A549 (cell line): ENCODE results near the gene MELK. TPM values are rescaled to one million over a fixed set of nuclear protein-coding genes. Genes with fewer than 3 reads are reported as not detected.

Source experiments
- ATAC-seq, 2 experiments: fragments of 200-7000 bp in 1 of 2; fragments of >200 bp in 1 of 2; cut with Nextera tagmentation in 1 of 2; cut with Tn5 transposase in 1 of 2; 3 replicates each; pipeline versions ENCODE4 v1.8.0 to v1.9.1; 2018 to 2020; ENCODE audit warnings: mild to moderate bottlenecking in 1 of 2, moderate library complexity in 1 of 2
- CTCF ChIA-PET: fragments of 300-600 bp; sonication (Branson Sonifier 250); formaldehyde crosslinking; extraction: SDS; loops from one replicate; lab custom pipeline; 2021; ENCODE audit warnings: antibody characterized with exemption, inconsistent platforms; lab: Yijun Ruan, JAX
- POLR2A ChIA-PET: fragments of 350-600 bp; formaldehyde crosslinking; extraction: SDS; loops from one replicate; lab custom pipeline; 2021; ENCODE audit warnings: antibody characterized with exemption, inconsistent platforms; lab: Yijun Ruan, JAX
- DNase-seq, 2 experiments: peaks; one replicate each; pipeline versions ENCODE4 v3.0.0 to v3.0.0-alpha.2; 2011 to 2016; ENCODE audit warnings: low read depth in 1 of 2, low spot score in 1 of 2
- FAIRE-seq: peaks from 2 replicates; lab custom pipeline; 2011; peaks lifted over from hg19 to GRCh38; lab: Jason Lieb, UNC
- H3K27ac ChIP-seq, 2 experiments: fragments of >200 bp; sonication (Bioruptor Twin); formaldehyde crosslinking; 3 replicates each; pipeline ENCODE4 v1.5.1; 2016 to 2017
- H3K4me1 ChIP-seq: fragments of >200 bp; sonication (Bioruptor Twin); formaldehyde crosslinking; 3 replicates; pipeline ENCODE4 v1.6.1; 2016
- H3K4me2 ChIP-seq: fragments of >200 bp; sonication (Bioruptor Twin); formaldehyde crosslinking; 3 replicates; pipeline ENCODE4 v1.6.1; 2016
- H3K4me3 ChIP-seq: fragments of >200 bp; sonication (Bioruptor Twin); formaldehyde crosslinking; 3 replicates; pipeline ENCODE4 v1.5.1; 2016
- H3K9me3 ChIP-seq: fragments of >200 bp; sonication (Bioruptor Twin); formaldehyde crosslinking; 3 replicates; pipeline ENCODE4 v1.6.1; 2016
- BCL3 ChIP-seq: fragments of >200 bp; sonication (Bioruptor Twin); formaldehyde crosslinking; IDR thresholded peaks from 3 replicates; pipeline ENCODE4 v1.6.1; 2016
- BHLHE40 ChIP-seq: IDR thresholded peaks from 2 replicates; pipeline ENCODE4 v1.6.1; 2012; ENCODE audit warnings: low read depth, low read length, inconsistent platforms
- CBX2 ChIP-seq: fragments of 200-600 bp; sonication (generic); IDR thresholded peaks from 2 replicates; pipeline ENCODE4 v1.6.1; 2016; ENCODE audit warnings: low read depth, mild to moderate bottlenecking, borderline replicate concordance
- CHD4 ChIP-seq: fragments of 200-600 bp; sonication (generic); IDR thresholded peaks from 2 replicates; pipeline ENCODE4 v1.6.1; 2016; ENCODE audit warnings: antibody characterized with exemption, mild to moderate bottlenecking, borderline replicate concordance
- CTCF ChIP-seq: fragments of >200 bp; sonication (Bioruptor Twin); formaldehyde crosslinking; IDR thresholded peaks from 3 replicates; pipeline ENCODE4 v1.5.1; 2016
- E2F6 ChIP-seq: IDR thresholded peaks from 2 replicates; pipeline ENCODE4 v1.6.1; 2012; ENCODE audit warnings: low read depth, borderline replicate concordance
- EHF ChIP-seq: fragments of 250-450 bp; sonication (Bioruptor Pico); IDR thresholded peaks from 2 replicates; pipeline ENCODE4 v1.5.0; 2020; ENCODE audit warnings: mild to moderate bottlenecking
- EHMT2 ChIP-seq: fragments of 200-600 bp; sonication (generic); IDR thresholded peaks from 2 replicates; pipeline ENCODE4 v1.6.1; 2016; ENCODE audit warnings: antibody characterized with exemption, low read depth, mild to moderate bottlenecking, moderate library complexity
- ELK1 ChIP-seq: fragments of 150-350 bp; IDR thresholded peaks from 2 replicates; pipeline ENCODE4 v1.6.1; 2014; ENCODE audit warnings: low read depth, mild to moderate bottlenecking, low read length
- EP300 ChIP-seq, 2 experiments: fragments of >200 bp; sonication (Bioruptor Twin); formaldehyde crosslinking; IDR thresholded peaks; 2 replicates in 1 of 2; 3 replicates in 1 of 2; pipeline ENCODE4 v1.6.1; 2016 to 2017
- FOSB ChIP-seq: fragments of 250-450 bp; sonication (Bioruptor Pico); IDR thresholded peaks from 2 replicates; pipeline ENCODE4 v1.5.0; 2020; ENCODE audit warnings: mild to moderate bottlenecking, moderate library complexity
- HES2 ChIP-seq: fragments of >200 bp; sonication (Bioruptor Twin); formaldehyde crosslinking; IDR thresholded peaks from 2 replicates; pipeline ENCODE4 v1.6.1; 2016
- HEYL ChIP-seq: fragments of 250-450 bp; sonication (Bioruptor Pico); IDR thresholded peaks from 2 replicates; pipeline ENCODE4 v1.8.0; 2021; ENCODE audit warnings: mild to moderate bottlenecking, moderate library complexity
- HOXB13 ChIP-seq: fragments of 250-450 bp; sonication (Bioruptor Pico); IDR thresholded peaks from 2 replicates; pipeline ENCODE4 v1.5.0; 2020; ENCODE audit warnings: low read depth, mild to moderate bottlenecking, moderate library complexity
- JUNB ChIP-seq: fragments of >200 bp; sonication (Bioruptor Twin); formaldehyde crosslinking; IDR thresholded peaks from 2 replicates; pipeline ENCODE4 v1.6.1; 2016
- MAFK ChIP-seq: fragments of 450-650 bp; IDR thresholded peaks from 2 replicates; pipeline ENCODE4 v1.6.1; 2014; ENCODE audit not compliant: partially characterized antibody
- MAX ChIP-seq: IDR thresholded peaks from 2 replicates; pipeline ENCODE4 v1.6.1; 2012
- MAZ ChIP-seq: fragments of 150-350 bp; IDR thresholded peaks from 2 replicates; pipeline ENCODE4 v1.6.1; 2014; ENCODE audit warnings: antibody characterized with exemption, low read depth, low read length, borderline replicate concordance
- NPAS2 ChIP-seq: fragments of 250-450 bp; sonication (Bioruptor Pico); IDR thresholded peaks from 2 replicates; pipeline ENCODE4 v1.8.0; 2022; ENCODE audit warnings: mild to moderate bottlenecking, moderate library complexity, borderline replicate concordance
- NR3C1 ChIP-seq: fragments of >200 bp; sonication (Bioruptor Twin); formaldehyde crosslinking; IDR thresholded peaks from 3 replicates; pipeline ENCODE4 v1.6.1; 2017
- POLR2A ChIP-seq: IDR thresholded peaks from 2 replicates; pipeline ENCODE4 v1.6.1; 2012; ENCODE audit warnings: mild to moderate bottlenecking, low read length
- POLR2AphosphoS2 ChIP-seq: conservative IDR thresholded peaks from 2 replicates; pipeline ENCODE4 v1.6.1; 2012; ENCODE audit warnings: low read length, improper control_type of control experiment, inconsistent platforms
- RARB ChIP-seq: fragments of 250-450 bp; sonication (Bioruptor Pico); IDR thresholded peaks from 2 replicates; pipeline ENCODE4 v1.8.0; 2021; ENCODE audit warnings: mild to moderate bottlenecking, moderate library complexity
- RCOR1 ChIP-seq: fragments of 150-350 bp; IDR thresholded peaks from 2 replicates; pipeline ENCODE4 v1.6.1; 2014; ENCODE audit warnings: antibody characterized with exemption, low read length, low read depth
- RNF2 ChIP-seq: fragments of 200-600 bp; sonication (generic); IDR thresholded peaks from 2 replicates; pipeline ENCODE4 v1.6.1; 2016; ENCODE audit warnings: low read depth, mild to moderate bottlenecking, antibody characterized with exemption, moderate library complexity, borderline replicate concordance
- ZFP36 ChIP-seq: fragments of 450-650 bp; IDR thresholded peaks from 2 replicates; pipeline ENCODE4 v1.6.1; 2014; ENCODE audit warnings: borderline replicate concordance; ENCODE audit not compliant: partially characterized antibody
- WGBS: methylation state at CpG from one replicate; pipeline ENCODE4 v1.1.6; 2017; ENCODE audit errors: missing lambda C conversion rate; 5-methylcytosine and 5-hydroxymethylcytosine counted together
- polyA plus RNA-seq, 4 experiments: library from polyadenylated mRNA; depleted of rRNA in 3 of 4; stranded (reverse); fragments of >200 nt; fragmentation: RNase III in 1 of 4; extraction: RNeasy Plus Mini Kit Qiagen cat#74134 plus additional on column Dnase treatment in 1 of 4; gene quantifications; 2 replicates in 3 of 4; 3 replicates in 1 of 4; pipeline ENCODE4 v1.2.3, GENCODE V29; 2011 to 2017

The MELK gene
- polyA plus RNA-seq, 2 of the 4 experiments (the other 2 are of a cell fraction) = 72.7 to 92.4 TPM

- H3K4me3 ChIP-seq = no peak overlapping the region
- WGBS = 57% methylated on average over 2 of the region's 2 CpGs
- CTCF ChIA-PET = interaction anchor here (0.9 to 1.4 kb wide), 3 partner anchors 91 to 230 kb away, joined by 4 read pairs; no protein-coding TSS in a partner anchor
- H3K4me1 ChIP-seq = no peaks in the 10 kb centered on the region
- H3K4me2 ChIP-seq = no peak overlapping the region
- POLR2A ChIA-PET = no interaction called here
- no peak overlapping the region for H3K27ac ChIP-seq
- TF ChIP-seq HEYL (CRISPR knock-in tag) (no peak), ELK1 (no peak), BCL3 (no peak), MAZ (no peak), NR3C1 (no peak), ZFP36 (no peak), MAFK (no peak), FOSB (CRISPR knock-in tag) (no peak), CBX2 (no peak), POLR2AphosphoS2 (no peak), EP300 (IDR thresholded peaks at IDR 0.05) (no peak), RNF2 (no peak), EHMT2 (no peak), JUNB (no peak), CTCF (no peak), EHF (CRISPR knock-in tag) (no peak), NPAS2 (CRISPR knock-in tag) (no peak), POLR2A (no peak), MAX (no peak), RARB (no peak)
- ATAC-seq (no peak; a peak in 1 of 6 replicates), FAIRE-seq (no peak), DNase-seq (no peak)
- no peaks in the 10 kb centered on the region for H3K9me3 ChIP-seq
Measured at GRCh38 chr9:36637491-36638270, 65.0 kb downstream of the MELK start.

GRCh38 chr9:36640771-36641381 is 68.2 kb downstream of the MELK start:
- FAIRE-seq (no peak), DNase-seq (no peak), ATAC-seq (no peak)
- Histone ChIP-seq H3K27ac (no peak overlapping the region), H3K4me1 (no peaks in the 10 kb centered on the region), H3K9me3 (no peaks in the 10 kb centered on the region), H3K4me3 (no peak overlapping the region), H3K4me2 (no peak overlapping the region)
- CTCF ChIA-PET = interaction anchor here (0.7 to 1.4 kb wide), 2 partner anchors 88 to 157 kb away, joined by 3 to 5 read pairs; no protein-coding TSS in a partner anchor
- POLR2A ChIA-PET = no interaction called here
- WGBS = 95% methylated on average over 6 of the region's 6 CpGs
- TF ChIP-seq CTCF = no peak
- TF ChIP-seq MAZ = no peak
- no peak for TF ChIP-seq E2F6
- no peak for TF ChIP-seq BHLHE40
- TF ChIP-seq RCOR1 = no peak
- no peak for TF ChIP-seq EHMT2
- TF ChIP-seq CHD4 = no peak
- no peak for TF ChIP-seq HES2
- TF ChIP-seq POLR2A = no peak
- no peak for TF ChIP-seq HOXB13
- no peak for TF ChIP-seq JUNB
- no peak for TF ChIP-seq NR3C1
